IMR-90 (cell line): ENCODE results near the gene PBX3.
A peak's percentile ranks its signal among the peaks of the same experiment; 100 is the strongest.

Experiments
- BHLHE40 ChIP-seq: fragments of 150-350 bp; IDR thresholded peaks from 2 replicates; pipeline ENCODE4 v1.6.1; 2016; ENCODE audit warnings: mild to moderate bottlenecking, low read depth, low read length
- CEBPB ChIP-seq: IDR thresholded peaks from 2 replicates; pipeline ENCODE4 v1.6.1; 2012; ENCODE audit warnings: low read depth, low read length, improper control_type of control experiment
- CHD1 ChIP-seq: IDR thresholded peaks from 2 replicates; pipeline ENCODE4 v1.6.1; 2012; ENCODE audit warnings: low read depth, low read length, improper control_type of control experiment
- MAFK ChIP-seq: IDR thresholded peaks from 2 replicates; pipeline ENCODE4 v1.6.1; 2012; ENCODE audit warnings: low read depth, low read length, improper control_type of control experiment
- MAZ ChIP-seq: IDR thresholded peaks from 2 replicates; pipeline ENCODE4 v1.6.1; 2012; ENCODE audit warnings: low read depth, mild to moderate bottlenecking, low read length, improper control_type of control experiment, moderate library complexity, borderline replicate concordance
- MXI1 ChIP-seq: IDR thresholded peaks from 2 replicates; pipeline ENCODE4 v1.6.1; 2012; ENCODE audit warnings: low read depth, mild to moderate bottlenecking, low read length, moderate library complexity, borderline replicate concordance
- NFE2L2 ChIP-seq: fragments of 150-350 bp; IDR thresholded peaks from 2 replicates; pipeline ENCODE4 v1.6.1; 2016; ENCODE audit warnings: low read depth, mild to moderate bottlenecking, low read length
- POLR2A ChIP-seq: IDR thresholded peaks from 2 replicates; pipeline ENCODE4 v1.6.1; 2012; ENCODE audit warnings: mild to moderate bottlenecking, low read depth, low read length
- RAD21 ChIP-seq: IDR thresholded peaks from 2 replicates; pipeline ENCODE4 v1.6.1; 2012; ENCODE audit warnings: low read length, improper control_type of control experiment
- RFX5 ChIP-seq: IDR thresholded peaks from 2 replicates; pipeline ENCODE4 v1.8.0; 2012; ENCODE audit warnings: low read depth, mild to moderate bottlenecking, low read length, moderate library complexity
- SMC3 ChIP-seq: fragments of 150-350 bp; IDR thresholded peaks from 2 replicates; pipeline ENCODE4 v1.6.1; 2016; ENCODE audit warnings: low read depth, mild to moderate bottlenecking, antibody characterized with exemption, low read length, moderate library complexity
- TF ChIP-seq, protein P1 (sequence below): conservative IDR thresholded peaks from 2 replicates; pipeline ENCODE4 v1.5.1; 2012; ENCODE audit warnings: mild to moderate bottlenecking, low read depth, low read length, improper control_type of control experiment
- TF ChIP-seq, protein P2 (sequence below): fragments of 150-350 bp; IDR thresholded peaks from 2 replicates; pipeline ENCODE4 v1.6.1; 2016; ENCODE audit warnings: low read depth, mild to moderate bottlenecking, low read length, moderate library complexity, borderline replicate concordance
- TF ChIP-seq, protein P3 (sequence below): fragments of 150-350 bp; IDR thresholded peaks from 2 replicates; pipeline ENCODE4 v1.6.1; 2017; ENCODE audit warnings: mild to moderate bottlenecking, antibody characterized with exemption, low read length, low read depth

DNA sequence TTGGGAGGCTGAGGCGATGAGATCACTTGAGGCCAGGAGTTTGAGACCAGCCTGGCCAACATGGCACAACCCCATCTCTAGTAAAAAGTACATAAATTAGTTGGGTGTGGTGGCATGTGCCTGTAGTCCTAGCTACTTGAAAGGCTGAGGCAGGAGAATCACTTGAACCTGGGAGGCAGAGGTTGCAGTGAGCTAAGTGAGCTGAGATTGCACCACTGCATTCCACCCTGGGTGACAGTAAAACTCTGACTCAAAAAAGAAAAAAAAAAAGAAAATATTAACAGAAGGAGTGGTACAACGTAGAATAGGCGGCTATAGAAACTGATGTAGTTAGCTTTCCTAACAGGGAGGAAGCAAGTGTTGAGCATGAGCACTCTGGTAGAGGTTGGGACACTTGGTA lies 59.9 kb downstream of the PBX3 start:
- TF ChIP-seq, protein P1, sequence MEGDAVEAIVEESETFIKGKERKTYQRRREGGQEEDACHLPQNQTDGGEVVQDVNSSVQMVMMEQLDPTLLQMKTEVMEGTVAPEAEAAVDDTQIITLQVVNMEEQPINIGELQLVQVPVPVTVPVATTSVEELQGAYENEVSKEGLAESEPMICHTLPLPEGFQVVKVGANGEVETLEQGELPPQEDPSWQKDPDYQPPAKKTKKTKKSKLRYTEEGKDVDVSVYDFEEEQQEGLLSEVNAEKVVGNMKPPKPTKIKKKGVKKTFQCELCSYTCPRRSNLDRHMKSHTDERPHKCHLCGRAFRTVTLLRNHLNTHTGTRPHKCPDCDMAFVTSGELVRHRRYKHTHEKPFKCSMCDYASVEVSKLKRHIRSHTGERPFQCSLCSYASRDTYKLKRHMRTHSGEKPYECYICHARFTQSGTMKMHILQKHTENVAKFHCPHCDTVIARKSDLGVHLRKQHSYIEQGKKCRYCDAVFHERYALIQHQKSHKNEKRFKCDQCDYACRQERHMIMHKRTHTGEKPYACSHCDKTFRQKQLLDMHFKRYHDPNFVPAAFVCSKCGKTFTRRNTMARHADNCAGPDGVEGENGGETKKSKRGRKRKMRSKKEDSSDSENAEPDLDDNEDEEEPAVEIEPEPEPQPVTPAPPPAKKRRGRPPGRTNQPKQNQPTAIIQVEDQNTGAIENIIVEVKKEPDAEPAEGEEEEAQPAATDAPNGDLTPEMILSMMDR, result no peak
- TF ChIP-seq MAZ (no peak), POLR2A (no peak), MXI1 (no peak), CHD1 (no peak), NFE2L2 (no peak), MAFK (no peak), CEBPB (peak; percentile 87), BHLHE40 (peak; percentile 26; the same call in 1 of the 2 replicates), RAD21 (no peak), SMC3 (no peak), RFX5 (no peak)
- TF ChIP-seq, protein P2, sequence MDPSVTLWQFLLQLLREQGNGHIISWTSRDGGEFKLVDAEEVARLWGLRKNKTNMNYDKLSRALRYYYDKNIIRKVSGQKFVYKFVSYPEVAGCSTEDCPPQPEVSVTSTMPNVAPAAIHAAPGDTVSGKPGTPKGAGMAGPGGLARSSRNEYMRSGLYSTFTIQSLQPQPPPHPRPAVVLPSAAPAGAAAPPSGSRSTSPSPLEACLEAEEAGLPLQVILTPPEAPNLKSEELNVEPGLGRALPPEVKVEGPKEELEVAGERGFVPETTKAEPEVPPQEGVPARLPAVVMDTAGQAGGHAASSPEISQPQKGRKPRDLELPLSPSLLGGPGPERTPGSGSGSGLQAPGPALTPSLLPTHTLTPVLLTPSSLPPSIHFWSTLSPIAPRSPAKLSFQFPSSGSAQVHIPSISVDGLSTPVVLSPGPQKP, result no peak
- TF ChIP-seq, protein P3, sequence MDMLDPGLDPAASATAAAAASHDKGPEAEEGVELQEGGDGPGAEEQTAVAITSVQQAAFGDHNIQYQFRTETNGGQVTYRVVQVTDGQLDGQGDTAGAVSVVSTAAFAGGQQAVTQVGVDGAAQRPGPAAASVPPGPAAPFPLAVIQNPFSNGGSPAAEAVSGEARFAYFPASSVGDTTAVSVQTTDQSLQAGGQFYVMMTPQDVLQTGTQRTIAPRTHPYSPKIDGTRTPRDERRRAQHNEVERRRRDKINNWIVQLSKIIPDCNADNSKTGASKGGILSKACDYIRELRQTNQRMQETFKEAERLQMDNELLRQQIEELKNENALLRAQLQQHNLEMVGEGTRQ, result no peak
